CD4-positive, alpha-beta T cell treated with Interleukin-4 for 1 hour (primary cell): ENCODE results near the gene SPRR5.

Source experiments
- DNase-seq, 2 donors: peaks; one replicate each; pipeline ENCODE4 v3.0.0-alpha.2; 2020 to 2022

SPRR5 gene

DNA sequence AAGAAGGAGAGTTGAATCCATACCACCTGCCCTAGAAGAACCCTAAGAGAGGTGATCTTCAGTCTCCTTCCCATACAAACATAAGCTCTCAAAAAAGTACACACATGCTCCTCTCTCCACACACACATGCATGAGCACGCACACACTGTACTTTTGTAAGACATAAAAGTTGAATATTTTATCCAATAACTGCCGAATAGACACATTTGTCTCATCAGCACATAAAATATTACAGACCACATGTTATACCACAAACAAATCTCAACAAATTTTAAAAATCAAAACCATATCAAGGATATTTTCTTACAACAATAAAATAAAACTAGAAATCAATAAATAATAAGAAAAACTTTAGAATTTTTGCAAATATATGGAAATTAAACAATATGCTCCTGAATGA lies 39.6 kb downstream of the SPRR5 start:
- DNase-seq: no peak

DNA sequence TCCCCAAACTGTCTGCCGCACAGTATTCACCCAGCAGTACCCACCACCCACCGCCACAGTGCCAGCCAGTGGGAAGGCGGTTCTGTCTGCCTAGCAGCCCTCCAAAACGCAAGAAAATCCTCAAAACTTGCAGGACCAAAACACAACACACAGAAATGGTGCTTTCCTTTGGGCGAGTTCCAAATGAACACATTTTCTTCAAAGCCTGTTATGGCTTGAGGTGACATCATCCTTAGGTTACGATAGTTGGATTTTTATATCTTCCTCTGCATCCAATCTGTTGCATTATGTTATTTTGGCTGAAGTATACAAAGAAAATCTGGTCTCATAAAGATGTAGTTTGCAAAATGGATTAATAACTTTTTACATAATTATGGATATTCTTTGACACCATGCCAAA lies 46.2 kb downstream of the SPRR5 start:
- no peak for DNase-seq

GRCh38 chr1:152995842-152996241 lies 48.8 kb downstream of the SPRR5 start:
- no peak for DNase-seq

GRCh38 chr1:152996633-152997400 lies 49.8 kb downstream of the SPRR5 start:
- DNase-seq: no peak

GRCh38 chr1:152997901-152998300 lies 50.9 kb downstream of the SPRR5 start:
- no peak for DNase-seq

GRCh38 chr1:152998476-152998875 lies 51.5 kb downstream of the SPRR5 start:
- no peak for DNase-seq
